Esophagus squamous epithelium (tissue), 5 donors: ENCODE data around the gene MARVELD1. TPM values are rescaled to one million over a fixed set of nuclear protein-coding genes. Genes with fewer than 3 reads are reported as not detected.

ENCODE experiments used
- DNase-seq: peaks from one replicate; lab custom pipeline; 2025; lab: John Stamatoyannopoulos, UW
- H3K27ac ChIP-seq, 4 donors: fragments of 200-600 bp; sonication (generic); one replicate each; pipeline ENCODE4 v1.5.1; 2016 to 2019; ENCODE audit warnings: mild to moderate bottlenecking in 1 of 4
- H3K27me3 ChIP-seq, 4 donors: fragments of 200-600 bp; sonication (generic); 1 replicate in 3 of 4; 2 replicates in 1 of 4; pipeline versions ENCODE4 v1.5.1 to v1.6.0; 2017 to 2021; ENCODE audit warnings: antibody characterized with exemption in 1 of 4
- H3K36me3 ChIP-seq, 3 donors: fragments of 200-600 bp; sonication (generic); one replicate each; pipeline ENCODE4 v1.5.1; 2016 to 2019
- H3K4me1 ChIP-seq, 3 donors: fragments of 200-600 bp; sonication (generic); one replicate each; pipeline ENCODE4 v1.5.1; 2017 to 2019
- H3K4me3 ChIP-seq, 4 donors: fragments of 200-600 bp; sonication (generic); 1 replicate in 3 of 4; 2 replicates in 1 of 4; pipeline ENCODE4 v1.5.1; 2016 to 2019; ENCODE audit warnings: mild to moderate bottlenecking in 2 of 4, moderate library complexity in 1 of 4
- H3K9me3 ChIP-seq, 3 donors: fragments of 200-600 bp; sonication (generic); one replicate each; pipeline ENCODE4 v1.5.1; 2016 to 2019
- CTCF ChIP-seq, 6 experiments: fragments of 450-650 bp in 4 of 6; fragments of 200-600 bp in 2 of 6; sonication (generic) in 2 of 6; IDR thresholded peaks; one replicate each; pipeline ENCODE4 v1.5.1; 2016 to 2019; ENCODE audit warnings: antibody characterized with exemption in 6 of 6, mild to moderate bottlenecking in 4 of 6, moderate library complexity in 4 of 6
- POLR2A ChIP-seq, 4 donors: fragments of 450-650 bp; IDR thresholded peaks; one replicate each; pipeline ENCODE4 v1.6.1; 2017; ENCODE audit warnings: antibody characterized with exemption in 4 of 4, mild to moderate bottlenecking in 4 of 4, moderate library complexity in 3 of 4
- WGBS, 2 donors: methylation state at CpG; one replicate each; pipeline ENCODE4 v1.1.5; 2018; 5-methylcytosine and 5-hydroxymethylcytosine counted together
- intact Hi-C: fragments of 100-400 bp; cut with DNase I; formaldehyde crosslinking; loops from one replicate; pipeline ENCODE4 v1.15.0; 2022
- total RNA-seq, 4 donors: library from RNA; depleted of rRNA; stranded (reverse); fragments of >200 nt; gene quantifications; one replicate each; pipeline ENCODE4 v1.1.0, GENCODE V29; 2016
- donor health status: DM: yes; HTN: yes; CAD: no.

MARVELD1 gene
- total RNA-seq, 4 donors from 2014 or later = 4.0 to 20.5 (median 12.3) TPM

- no peaks in the 10 kb centered on the region for H3K9me3 ChIP-seq
Measured at GRCh38 chr10:97708976-97709946, 4.3 kb upstream of the MARVELD1 start.

GRCh38 chr10:97711640-97712572 is 1.6 kb upstream of the MARVELD1 start:
- TF ChIP-seq POLR2A (IDR thresholded peaks at IDR 0.05) = no peak
- no peak for TF ChIP-seq CTCF (IDR thresholded peaks at IDR 0.05)
- intact Hi-C loops = no loop called here
- Histone ChIP-seq H3K4me3 (no peak overlapping the region), H3K27me3 (peaks cover 0 to 88% (median 0%) of the 10 kb centered on the region in 4 donors), H3K27ac (peak overlapping the region; percentile 88 to 97 (median 94)), H3K4me1 (peaks cover 0 to 62% (median 30%) of the 10 kb centered on the region in 3 donors), H3K36me3 (no peaks in the 10 kb centered on the region), H3K9me3 (no peaks in the 10 kb centered on the region)
- 74 to 88% methylated on average over 7 to 8 of the region's 9 CpGs for WGBS, 2 donors
- no peak for DNase-seq

More at GRCh38 chr10:97708976-97709946, 4.3 kb upstream of the MARVELD1 start:
- intact Hi-C loops = no loop called here
- Histone ChIP-seq H3K4me3 (no peak overlapping the region), H3K27ac (peak overlapping the region; percentile 31 to 81 (median 69)), H3K27me3 (peaks cover 0 to 79% (median 0%) of the 10 kb centered on the region in 4 donors), H3K4me1 (peaks cover 0 to 35% (median 18%) of the 10 kb centered on the region in 3 donors), H3K36me3 (no peaks in the 10 kb centered on the region)
- WGBS, 2 donors = 34 to 35% methylated on average over 12 to 15 of the region's 18 CpGs
- DNase-seq = no peak
- no peak for TF ChIP-seq POLR2A (IDR thresholded peaks at IDR 0.05)
- TF ChIP-seq CTCF (IDR thresholded peaks at IDR 0.05) = peak; percentile 42 to 74 (median 62)

- Histone ChIP-seq H3K9me3 (no peaks in the 10 kb centered on the region), H3K27me3 (peaks cover 0 to 86% (median 0%) of the 10 kb centered on the region in 4 donors), H3K4me3 (peak overlapping the region; percentile 46 to 87 (median 62)), H3K27ac (peak overlapping the region; percentile 88 to 97 (median 94)), H3K4me1 (peaks cover 8 to 82% (median 49%) of the 10 kb centered on the region in 3 donors), H3K36me3 (peaks cover 0 to 12% (median 0%) of the 10 kb centered on the region in 3 donors)
- TF ChIP-seq CTCF (IDR thresholded peaks at IDR 0.05) = no peak
- TF ChIP-seq POLR2A (IDR thresholded peaks at IDR 0.05) = peak in 2 of 4 donors; percentile 27 to 38
- intact Hi-C loops = no loop called here
- WGBS, 2 donors = 0% methylated on average over 2 to 4 of the region's 69 CpGs
- DNase-seq = peak; percentile 8
Measured at GRCh38 chr10:97713826-97714400, 383 bp downstream of the MARVELD1 start.

- no peak for DNase-seq
- H3K27ac ChIP-seq = peak overlapping the region; percentile 88 to 97 (median 94)
- 0 to 9% methylated on average over 1 to 12 of the region's 74 CpGs for WGBS, 2 donors
- no peaks in the 10 kb centered on the region for H3K9me3 ChIP-seq
- intact Hi-C loops = no loop called here
- H3K36me3 ChIP-seq = peaks cover 0 to 12% (median 0%) of the 10 kb centered on the region in 3 donors
- H3K4me3 ChIP-seq = peak overlapping the region; percentile 46 to 87 (median 62)
- H3K4me1 ChIP-seq = peaks cover 8 to 88% (median 54%) of the 10 kb centered on the region in 3 donors
- peaks cover 0 to 86% (median 0%) of the 10 kb centered on the region in 4 donors for H3K27me3 ChIP-seq
- TF ChIP-seq POLR2A (IDR thresholded peaks at IDR 0.05) (peak in 2 of 4 donors; percentile 41 to 50), CTCF (IDR thresholded peaks at IDR 0.05) (peak in 1 of 6 experiments; percentile 3)
Measured at GRCh38 chr10:97714401-97715258, 1.1 kb downstream of the MARVELD1 start.
